Ishikawa (cell line): ENCODE results near the gene ATP11A.

Source experiments
- CEBPB ChIP-seq: IDR thresholded peaks from 2 replicates; pipeline ENCODE4 v1.6.1; 2012
- CREB1 ChIP-seq: IDR thresholded peaks from 2 replicates; pipeline ENCODE4 v1.6.1; 2012; ENCODE audit warnings: low read depth
- EGR1 ChIP-seq: IDR thresholded peaks from 2 replicates; pipeline ENCODE4 v1.6.1; 2012
- EP300 ChIP-seq: IDR thresholded peaks from 2 replicates; pipeline ENCODE4 v1.6.1; 2012; ENCODE audit warnings: borderline replicate concordance
- MAX ChIP-seq: IDR thresholded peaks from 2 replicates; pipeline ENCODE4 v1.6.1; 2012
- RAD21 ChIP-seq: IDR thresholded peaks from 2 replicates; pipeline ENCODE4 v1.6.1; 2012; ENCODE audit warnings: low read depth
- REST ChIP-seq: IDR thresholded peaks from 2 replicates; pipeline ENCODE4 v1.6.1; 2012; ENCODE audit warnings: low read depth, mild to moderate bottlenecking
- TAF1 ChIP-seq: IDR thresholded peaks from 2 replicates; pipeline ENCODE4 v1.6.1; 2012; ENCODE audit warnings: low read depth, mild to moderate bottlenecking
- TCF12 ChIP-seq: IDR thresholded peaks from 2 replicates; pipeline ENCODE4 v1.6.1; 2012; ENCODE audit warnings: low read depth
- TEAD4 ChIP-seq: IDR thresholded peaks from 2 replicates; pipeline ENCODE4 v1.6.1; 2012
- USF1 ChIP-seq: IDR thresholded peaks from 2 replicates; pipeline ENCODE4 v1.6.1; 2012
- YY1 ChIP-seq: IDR thresholded peaks from 2 replicates; pipeline ENCODE4 v1.6.1; 2012; ENCODE audit warnings: low read depth

DNA sequence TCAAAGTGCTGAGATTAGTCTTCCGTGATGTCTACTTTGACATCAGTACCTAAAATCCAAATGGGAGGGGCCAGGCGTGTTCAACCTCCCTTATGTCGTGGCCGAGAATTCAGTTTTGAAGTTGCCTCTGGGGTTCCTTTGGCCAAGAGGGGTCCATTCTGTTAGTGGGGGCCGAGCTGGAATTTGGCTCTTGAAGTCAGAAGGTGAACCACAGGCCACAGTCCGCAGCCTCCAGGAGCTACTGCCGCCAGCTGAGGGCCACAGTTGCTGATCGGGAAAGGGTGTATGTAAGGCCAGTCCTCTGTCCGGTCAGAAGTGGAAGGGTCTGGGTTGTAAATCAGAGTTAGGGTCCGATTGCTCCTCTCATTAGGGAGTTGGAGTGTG, 31.0 kb downstream of the ATP11A start:
- TF ChIP-seq EGR1 (no peak), CREB1 (no peak), TCF12 (no peak), YY1 (no peak), RAD21 (no peak), TAF1 (no peak), USF1 (no peak), EP300 (no peak), REST (no peak), TEAD4 (no peak), MAX (no peak), CEBPB (no peak)
